ENCODE data around the gene FOXL3. TPM values are rescaled to one million over a fixed set of nuclear protein-coding genes. Genes with fewer than 3 reads are reported as not detected.

The FOXL3 gene
- total RNA-seq (2014; rRNA removed; shearing (Covaris generic)) (not detected in 2 replicates), polyA plus RNA-seq (2016; fragmentation: Nextera tagmentation; extraction: Ambion mirVana) (not detected in 2 replicates)
- long read RNA-seq = 0 reads

DNA sequence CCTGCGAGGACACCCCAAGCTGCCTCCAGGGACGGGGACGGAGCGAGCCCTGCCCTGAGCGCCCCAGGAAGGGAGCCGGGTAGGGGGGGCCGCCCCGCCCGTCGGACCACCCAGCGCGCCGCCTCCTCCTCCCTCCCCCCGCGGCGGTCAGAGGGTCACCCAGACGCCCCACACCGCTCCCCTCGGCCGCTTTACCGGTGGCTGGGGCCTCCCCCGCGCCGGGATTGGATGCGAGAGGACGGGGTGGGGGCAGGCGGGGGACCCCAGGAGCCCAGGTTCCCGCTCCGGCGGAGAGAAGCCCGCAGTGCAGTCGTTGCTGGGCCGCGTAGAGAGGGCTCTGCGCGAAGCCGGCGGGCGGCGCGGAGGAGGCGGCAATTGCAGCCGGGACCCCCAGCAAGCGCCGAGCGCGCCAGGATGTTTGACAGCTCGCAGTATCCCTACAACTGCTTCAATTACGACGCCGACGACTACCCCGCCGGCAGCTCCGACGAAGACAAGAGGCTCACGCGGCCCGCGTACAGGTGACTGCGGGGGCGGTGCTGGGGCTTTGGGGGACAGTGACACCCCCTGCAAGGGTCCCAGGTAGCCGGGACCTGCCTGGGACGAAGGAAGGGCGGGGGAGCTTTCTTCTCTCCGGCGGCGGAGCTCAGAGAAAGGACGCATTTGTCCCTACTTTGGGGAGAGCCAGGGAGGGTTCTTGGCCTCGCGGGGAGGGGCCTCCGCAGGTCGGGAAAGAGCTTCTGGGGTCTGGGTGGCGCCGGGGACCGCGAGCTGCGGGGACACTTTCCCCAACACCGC is at the start of gene FOXL3:
FOXL3 (plus strand) TSS at position 415 of the 798 bp plus-strand sequence; CDS start at position 415, 0 bp downstream.
- peaks cover 4% of the 10 kb centered on the region for H3K27me3 Mint-ChIP-seq (ENCODE audit: insufficient read depth, low read depth, poor library complexity)
- TF ChIP-seq EZH2phosphoT487 (IDR thresholded peaks at IDR 0.05; ENCODE audit: unreplicated experiment) = peak; percentile 23
- no peak for TF ChIP-seq NANOG (IDR thresholded peaks at IDR 0.05; ENCODE audit: borderline replicate concordance)
- peak; percentile 86 for TF ChIP-seq EZH2 (IDR thresholded peaks at IDR 0.05; ENCODE audit: low read depth, unreplicated experiment)
- TF ChIP-seq, protein P1, sequence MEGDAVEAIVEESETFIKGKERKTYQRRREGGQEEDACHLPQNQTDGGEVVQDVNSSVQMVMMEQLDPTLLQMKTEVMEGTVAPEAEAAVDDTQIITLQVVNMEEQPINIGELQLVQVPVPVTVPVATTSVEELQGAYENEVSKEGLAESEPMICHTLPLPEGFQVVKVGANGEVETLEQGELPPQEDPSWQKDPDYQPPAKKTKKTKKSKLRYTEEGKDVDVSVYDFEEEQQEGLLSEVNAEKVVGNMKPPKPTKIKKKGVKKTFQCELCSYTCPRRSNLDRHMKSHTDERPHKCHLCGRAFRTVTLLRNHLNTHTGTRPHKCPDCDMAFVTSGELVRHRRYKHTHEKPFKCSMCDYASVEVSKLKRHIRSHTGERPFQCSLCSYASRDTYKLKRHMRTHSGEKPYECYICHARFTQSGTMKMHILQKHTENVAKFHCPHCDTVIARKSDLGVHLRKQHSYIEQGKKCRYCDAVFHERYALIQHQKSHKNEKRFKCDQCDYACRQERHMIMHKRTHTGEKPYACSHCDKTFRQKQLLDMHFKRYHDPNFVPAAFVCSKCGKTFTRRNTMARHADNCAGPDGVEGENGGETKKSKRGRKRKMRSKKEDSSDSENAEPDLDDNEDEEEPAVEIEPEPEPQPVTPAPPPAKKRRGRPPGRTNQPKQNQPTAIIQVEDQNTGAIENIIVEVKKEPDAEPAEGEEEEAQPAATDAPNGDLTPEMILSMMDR (conservative IDR thresholded peaks at IDR 0.05; ENCODE audit: low read depth in 2 of 2) = no peak
- no peak for TF ChIP-seq STAT1 (IDR thresholded peaks at IDR 0.05; ENCODE audit: unreplicated experiment)
- ATAC-seq (no peak), DNase-seq (ENCODE audit: low spot score) (peak; percentile 68)
- no peak within 1 kb of the TSS for H3K27ac Mint-ChIP-seq
- Histone ChIP-seq H2AFZ (peak within 1 kb of the TSS; percentile 69), H3K27ac (ENCODE audit: low read depth) (no peak within 1 kb of the TSS), H3F3A (replicated peaks; ENCODE audit: low read depth) (0 out of 2 replicates have a peak, but pooled peaks cover 4% of the 10 kb centered on the region), H3K27me3 (ENCODE audit: insufficient read depth) (peaks cover 71% of the 10 kb centered on the region), H3K9me2 (ENCODE audit: insufficient read depth) (no peaks in the 10 kb centered on the region), H4K20me1 (replicated peaks; ENCODE audit: insufficient read depth) (no peaks in the 10 kb centered on the region), H3K4me2 (peak within 1 kb of the TSS; percentile 90), H3K4me3 (peak within 1 kb of the TSS; percentile 59), H3K4me1 (ENCODE audit: insufficient read depth) (no peaks in the 10 kb centered on the region; the same call in 1 of the 2 replicates), H3K79me2 (replicated peaks; ENCODE audit: insufficient read depth) (no peaks in the 10 kb centered on the region), H3K36me3 (ENCODE audit: insufficient read depth) (no peaks in the 10 kb centered on the region)
- no peaks in the 10 kb centered on the region for H3K4me1 Mint-ChIP-seq
- H3K9me3 Mint-ChIP-seq = peaks cover 57% of the 10 kb centered on the region
- H3K4me3 Mint-ChIP-seq = no peak within 1 kb of the TSS
- H3K36me3 Mint-ChIP-seq (ENCODE audit: low read depth) = peaks cover 21% of the 10 kb centered on the region

DNA sequence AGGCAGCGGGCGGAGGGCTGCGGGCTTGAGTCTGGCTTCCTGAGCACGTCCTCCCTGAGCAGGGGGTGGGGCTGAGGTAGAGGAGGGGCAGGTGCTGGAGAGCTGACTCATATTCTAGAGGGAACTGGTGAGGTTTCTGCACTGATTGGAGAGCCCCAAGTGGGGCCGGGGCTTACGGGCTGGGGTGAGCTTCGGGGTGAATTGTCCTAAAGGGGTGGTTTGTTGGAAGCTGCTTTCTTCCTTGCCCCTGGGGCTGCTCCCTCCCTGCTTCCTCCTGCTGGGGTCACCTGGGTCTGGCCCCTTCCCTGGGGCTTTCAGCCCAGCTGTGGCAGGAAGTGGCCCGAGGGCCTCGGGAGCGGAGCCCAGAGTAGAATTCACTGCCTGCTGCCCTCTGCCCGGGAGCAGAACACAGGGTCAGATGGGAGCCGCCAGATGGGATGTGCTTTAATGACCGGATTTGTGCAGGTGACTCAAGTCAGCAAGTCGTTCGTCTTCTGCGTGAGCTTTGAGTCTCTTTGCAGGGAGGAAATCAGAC is 49.0 kb upstream of the FOXL3 start:
- H3K4me1 ChIP-seq (ENCODE audit: insufficient read depth) = no peaks in the 10 kb centered on the region
- Mint-ChIP-seq H3K27me3 (ENCODE audit: insufficient read depth, low read depth, poor library complexity) (peaks cover 8% of the 10 kb centered on the region), H3K27ac (no peak overlapping the region), H3K4me3 (no peak overlapping the region), H3K36me3 (ENCODE audit: low read depth) (peaks cover 22% of the 10 kb centered on the region), H3K4me1 (no peaks in the 10 kb centered on the region), H3K9me3 (peaks cover 12% of the 10 kb centered on the region; the same call in 2 of the 3 replicates)
- no peaks in the 10 kb centered on the region for H3F3A ChIP-seq (replicated peaks; ENCODE audit: low read depth)
- no peak overlapping the region for H3K4me2 ChIP-seq
- DNase-seq (ENCODE audit: low spot score) = no peak
- H3K79me2 ChIP-seq (replicated peaks; ENCODE audit: insufficient read depth) = peaks cover 8% of the 10 kb centered on the region; the same call in 1 of the 2 replicates
- no peaks in the 10 kb centered on the region for H3K27me3 ChIP-seq (ENCODE audit: insufficient read depth)
- ATAC-seq = peak; percentile 71
- no peaks in the 10 kb centered on the region for H4K20me1 ChIP-seq (replicated peaks; ENCODE audit: insufficient read depth)
- H3K9me2 ChIP-seq (ENCODE audit: insufficient read depth) = peaks cover 4% of the 10 kb centered on the region; the same call in 1 of the 2 replicates
- H3K27ac ChIP-seq (ENCODE audit: low read depth) = no peak overlapping the region
- no peak overlapping the region for H3K4me3 ChIP-seq
- H2AFZ ChIP-seq = no peak overlapping the region
- H3K36me3 ChIP-seq (ENCODE audit: insufficient read depth) = no peaks in the 10 kb centered on the region
- TF ChIP-seq ZNF114 (CRISPR knock-in tag; IDR thresholded peaks at IDR 0.05) = no peak
- no peak for TF ChIP-seq EZH2 (IDR thresholded peaks at IDR 0.05; ENCODE audit: low read depth, unreplicated experiment)
- TF ChIP-seq POLR2AphosphoS5 (IDR thresholded peaks at IDR 0.05; ENCODE audit: low read depth) = no peak
- TF ChIP-seq, protein P1 (conservative IDR thresholded peaks at IDR 0.05; ENCODE audit: low read depth in 2 of 2) = no peak
- TF ChIP-seq, protein P2, sequence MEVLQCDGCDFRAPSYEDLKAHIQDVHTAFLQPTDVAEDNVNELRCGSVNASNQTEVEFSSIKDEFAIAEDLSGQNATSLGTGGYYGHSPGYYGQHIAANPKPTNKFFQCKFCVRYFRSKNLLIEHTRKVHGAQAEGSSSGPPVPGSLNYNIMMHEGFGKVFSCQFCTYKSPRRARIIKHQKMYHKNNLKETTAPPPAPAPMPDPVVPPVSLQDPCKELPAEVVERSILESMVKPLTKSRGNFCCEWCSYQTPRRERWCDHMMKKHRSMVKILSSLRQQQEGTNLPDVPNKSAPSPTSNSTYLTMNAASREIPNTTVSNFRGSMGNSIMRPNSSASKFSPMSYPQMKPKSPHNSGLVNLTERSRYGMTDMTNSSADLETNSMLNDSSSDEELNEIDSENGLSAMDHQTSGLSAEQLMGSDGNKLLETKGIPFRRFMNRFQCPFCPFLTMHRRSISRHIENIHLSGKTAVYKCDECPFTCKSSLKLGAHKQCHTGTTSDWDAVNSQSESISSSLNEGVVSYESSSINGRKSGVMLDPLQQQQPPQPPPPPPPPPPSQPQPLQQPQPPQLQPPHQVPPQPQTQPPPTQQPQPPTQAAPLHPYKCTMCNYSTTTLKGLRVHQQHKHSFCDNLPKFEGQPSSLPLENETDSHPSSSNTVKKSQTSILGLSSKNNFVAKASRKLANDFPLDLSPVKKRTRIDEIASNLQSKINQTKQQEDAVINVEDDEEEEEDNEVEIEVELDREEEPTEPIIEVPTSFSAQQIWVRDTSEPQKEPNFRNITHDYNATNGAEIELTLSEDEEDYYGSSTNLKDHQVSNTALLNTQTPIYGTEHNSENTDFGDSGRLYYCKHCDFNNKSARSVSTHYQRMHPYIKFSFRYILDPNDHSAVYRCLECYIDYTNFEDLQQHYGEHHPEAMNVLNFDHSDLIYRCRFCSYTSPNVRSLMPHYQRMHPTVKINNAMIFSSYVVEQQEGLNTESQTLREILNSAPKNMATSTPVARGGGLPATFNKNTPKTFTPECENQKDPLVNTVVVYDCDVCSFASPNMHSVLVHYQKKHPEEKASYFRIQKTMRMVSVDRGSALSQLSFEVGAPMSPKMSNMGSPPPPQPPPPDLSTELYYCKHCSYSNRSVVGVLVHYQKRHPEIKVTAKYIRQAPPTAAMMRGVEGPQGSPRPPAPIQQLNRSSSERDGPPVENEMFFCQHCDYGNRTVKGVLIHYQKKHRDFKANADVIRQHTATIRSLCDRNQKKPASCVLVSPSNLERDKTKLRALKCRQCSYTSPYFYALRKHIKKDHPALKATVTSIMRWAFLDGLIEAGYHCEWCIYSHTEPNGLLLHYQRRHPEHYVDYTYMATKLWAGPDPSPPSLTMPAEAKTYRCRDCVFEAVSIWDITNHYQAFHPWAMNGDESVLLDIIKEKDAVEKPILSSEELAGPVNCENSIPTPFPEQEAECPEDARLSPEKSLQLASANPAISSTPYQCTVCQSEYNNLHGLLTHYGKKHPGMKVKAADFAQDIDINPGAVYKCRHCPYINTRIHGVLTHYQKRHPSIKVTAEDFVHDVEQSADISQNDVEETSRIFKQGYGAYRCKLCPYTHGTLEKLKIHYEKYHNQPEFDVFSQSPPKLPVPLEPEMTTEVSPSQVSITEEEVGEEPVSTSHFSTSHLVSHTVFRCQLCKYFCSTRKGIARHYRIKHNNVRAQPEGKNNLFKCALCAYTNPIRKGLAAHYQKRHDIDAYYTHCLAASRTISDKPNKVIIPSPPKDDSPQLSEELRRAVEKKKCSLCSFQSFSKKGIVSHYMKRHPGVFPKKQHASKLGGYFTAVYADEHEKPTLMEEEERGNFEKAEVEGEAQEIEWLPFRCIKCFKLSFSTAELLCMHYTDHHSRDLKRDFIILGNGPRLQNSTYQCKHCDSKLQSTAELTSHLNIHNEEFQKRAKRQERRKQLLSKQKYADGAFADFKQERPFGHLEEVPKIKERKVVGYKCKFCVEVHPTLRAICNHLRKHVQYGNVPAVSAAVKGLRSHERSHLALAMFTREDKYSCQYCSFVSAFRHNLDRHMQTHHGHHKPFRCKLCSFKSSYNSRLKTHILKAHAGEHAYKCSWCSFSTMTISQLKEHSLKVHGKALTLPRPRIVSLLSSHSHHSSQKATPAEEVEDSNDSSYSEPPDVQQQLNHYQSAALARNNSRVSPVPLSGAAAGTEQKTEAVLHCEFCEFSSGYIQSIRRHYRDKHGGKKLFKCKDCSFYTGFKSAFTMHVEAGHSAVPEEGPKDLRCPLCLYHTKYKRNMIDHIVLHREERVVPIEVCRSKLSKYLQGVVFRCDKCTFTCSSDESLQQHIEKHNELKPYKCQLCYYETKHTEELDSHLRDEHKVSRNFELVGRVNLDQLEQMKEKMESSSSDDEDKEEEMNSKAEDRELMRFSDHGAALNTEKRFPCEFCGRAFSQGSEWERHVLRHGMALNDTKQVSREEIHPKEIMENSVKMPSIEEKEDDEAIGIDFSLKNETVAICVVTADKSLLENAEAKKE (CRISPR knock-in tag; IDR thresholded peaks at IDR 0.05) = no peak
- TF ChIP-seq ZNF331 (CRISPR knock-in tag; IDR thresholded peaks at IDR 0.05; ENCODE audit: low read depth) = no peak
- TF ChIP-seq NANOG (IDR thresholded peaks at IDR 0.05; ENCODE audit: borderline replicate concordance) = no peak

Measured in GM23338 (cell line).